Dedifferentiated amniotic fluid mesenchymal stem cell (primary cell): ENCODE data around the gene BAAT.

Source experiments
- DNase-seq: peaks from one replicate; pipeline ENCODE4 v3.0.0-alpha.2; 2016; ENCODE audit errors: extremely low spot score

Gene BAAT

GRCh38 chr9:101315112-101315450 lies 69.7 kb downstream of the BAAT start:
- no peak for DNase-seq

- DNase-seq = no peak
Observed at GRCh38 chr9:101312661-101313060, 72.1 kb downstream of the BAAT start.

GRCh38 chr9:101311758-101312420 lies 72.9 kb downstream of the BAAT start:
- peak; percentile 84 for DNase-seq

GRCh38 chr9:101311191-101311590 lies 73.6 kb downstream of the BAAT start:
- DNase-seq = no peak
